H7 (cell line): Measurements from ENCODE around the gene PLEKHG4B. TPM values are rescaled to one million over a fixed set of nuclear protein-coding genes. Genes with fewer than 3 reads are reported as not detected.

ENCODE experiments used
- total RNA-seq: library from RNA; depleted of rRNA; stranded (reverse); fragments of >200 nt; shearing (Covaris generic); gene quantifications from 2 replicates; pipeline ENCODE4 v1.2.3, GENCODE V29; 2014; rRNA removed

Gene PLEKHG4B
- total RNA-seq, 1 experiment from 2014 or later = 34.1 TPM

Other genes starting within 250 kb of the PLEKHG4B start
- 0.44 TPM in 1 of 2 replicates, not detected in the other for gene LRRC14B, start 99.3 kb downstream of the PLEKHG4B start, total RNA-seq
- gene CCDC127, start 126.0 kb downstream of the PLEKHG4B start, total RNA-seq = 3.3 and 4.4 TPM in 2 replicates
- gene SDHA, start 126.2 kb downstream of the PLEKHG4B start, total RNA-seq = 93.4 and 112 TPM in 2 replicates
- 87.1 and 116 TPM in 2 replicates for gene PDCD6, start 179.5 kb downstream of the PLEKHG4B start, total RNA-seq
- 0.74 and 1.4 TPM in 2 replicates for gene AHRR, start 229.5 kb downstream of the PLEKHG4B start, total RNA-seq